CD14-positive monocyte (primary cell): ENCODE results near the gene DYRK1A. TPM values are rescaled to one million over a fixed set of nuclear protein-coding genes. Genes with fewer than 3 reads are reported as not detected.
A peak's percentile ranks its signal among the peaks of the same experiment; 100 is the strongest.

Source experiments
- DNase-seq, 3 donors: peaks; one replicate each; pipeline ENCODE4 v3.0.0-alpha.2; 2011 to 2022
- H2AFZ ChIP-seq: 2 replicates; pipeline ENCODE4 v1.6.0; 2012; ENCODE audit warnings: mild to moderate bottlenecking, low read depth, low read length, inconsistent platforms; ENCODE audit not compliant: insufficient read depth, poor library complexity, severe bottlenecking
- H3K27ac ChIP-seq, 2 donors: 1 replicate in 1 of 2; 2 replicates in 1 of 2; pipeline ENCODE4 v1.5.1; 2012 to 2013; ENCODE audit warnings: low read length in 2 of 2, control low read depth in 1 of 2, inconsistent platforms in 1 of 2, low read depth in 1 of 2, mild to moderate bottlenecking in 1 of 2
- H3K27me3 ChIP-seq, 2 donors: one replicate each; pipeline versions ENCODE4 v1.6.0 to v1.6.1; 2011 to 2013; ENCODE audit warnings: low read length in 2 of 2; ENCODE audit not compliant: control insufficient read depth in 2 of 2, insufficient read depth in 2 of 2
- H3K36me3 ChIP-seq, 2 donors: replicated peaks in 1 of 2; 1 replicate in 1 of 2; 2 replicates in 1 of 2; pipeline versions ENCODE4 v1.5.1 to v1.6.1; 2012 to 2013; ENCODE audit warnings: low read length in 2 of 2, control low read depth in 1 of 2, inconsistent platforms in 1 of 2, mild to moderate bottlenecking in 1 of 2; ENCODE audit not compliant: insufficient read depth in 2 of 2, control insufficient read depth in 1 of 2
- H3K4me1 ChIP-seq, 2 donors: 1 replicate in 1 of 2; 2 replicates in 1 of 2; pipeline versions ENCODE4 v1.5.1 to v1.6.1; 2012 to 2013; ENCODE audit warnings: low read length in 2 of 2, control low read depth in 1 of 2, inconsistent platforms in 1 of 2, mild to moderate bottlenecking in 1 of 2, moderate library complexity in 1 of 2; ENCODE audit not compliant: insufficient read depth in 2 of 2, control insufficient read depth in 1 of 2
- H3K4me2 ChIP-seq: replicated peaks from 2 replicates; pipeline ENCODE3; 2012; ENCODE audit warnings: low read length, moderate library complexity, mild to moderate bottlenecking; ENCODE audit not compliant: poor library complexity, severe bottlenecking; ENCODE audit errors: extremely low read depth
- H3K4me3 ChIP-seq, 3 experiments: fragments of 200-600 bp in 1 of 3; sonication (generic) in 1 of 3; replicated peaks in 1 of 3; 1 replicate in 2 of 3; 2 replicates in 1 of 3; pipeline ENCODE4 v1.5.1; 2011 to 2013; ENCODE audit warnings: low read length in 3 of 3, mild to moderate bottlenecking in 3 of 3, control low read depth in 2 of 3, low read depth in 2 of 3, inconsistent platforms in 1 of 3, moderate library complexity in 1 of 3
- H3K79me2 ChIP-seq: 2 replicates; pipeline ENCODE4 v1.6.0; 2012; ENCODE audit warnings: mild to moderate bottlenecking, control low read depth, inconsistent platforms, low read length, moderate library complexity; ENCODE audit not compliant: insufficient read depth
- H3K9ac ChIP-seq: 2 replicates; pipeline ENCODE4 v1.6.0; 2017; ENCODE audit warnings: low read length, mild to moderate bottlenecking; ENCODE audit not compliant: insufficient read depth, poor library complexity, severe bottlenecking
- H3K9me3 ChIP-seq, 2 donors: replicated peaks in 1 of 2; 1 replicate in 1 of 2; 2 replicates in 1 of 2; pipeline versions ENCODE4 v1.5.1 to v1.6.1; 2012 to 2013; ENCODE audit warnings: low read length in 2 of 2, control low read depth in 1 of 2; ENCODE audit not compliant: control insufficient read depth in 1 of 2, insufficient read depth in 1 of 2
- H4K20me1 ChIP-seq: 2 replicates; pipeline ENCODE4 v1.6.0; 2012; ENCODE audit warnings: mild to moderate bottlenecking, low read length, control low read depth, moderate library complexity; ENCODE audit not compliant: insufficient read depth
- H3K27ac Mint-ChIP-seq, 7 donors: one replicate each; pipeline ENCODE4 v1.8.0; 2020; ENCODE audit warnings: mild to moderate bottlenecking in 7 of 7, mixed read lengths in 7 of 7, moderate library complexity in 6 of 7, inconsistent platforms in 2 of 7
- H3K27me3 Mint-ChIP-seq, 3 donors: one replicate each; pipeline ENCODE4 v1.8.0; 2021 to 2022; ENCODE audit warnings: low read depth in 3 of 3, mild to moderate bottlenecking in 3 of 3, mixed read lengths in 3 of 3, moderate library complexity in 3 of 3, inconsistent platforms in 1 of 3
- H3K36me3 Mint-ChIP-seq, 2 donors: one replicate each; pipeline ENCODE4 v1.8.0; 2020; ENCODE audit warnings: mixed read lengths in 2 of 2, inconsistent platforms in 1 of 2, mild to moderate bottlenecking in 1 of 2
- H3K4me1 Mint-ChIP-seq: one replicate; pipeline ENCODE4 v1.8.0; 2020; ENCODE audit warnings: mild to moderate bottlenecking, mixed read lengths
- H3K4me3 Mint-ChIP-seq, 2 donors: one replicate each; pipeline ENCODE4 v1.8.0; 2020; ENCODE audit warnings: mild to moderate bottlenecking in 2 of 2, mixed read lengths in 2 of 2, moderate library complexity in 1 of 2
- H3K9me3 Mint-ChIP-seq, 7 donors: one replicate each; pipeline ENCODE4 v1.8.0; 2020 to 2022; ENCODE audit warnings: mixed read lengths in 7 of 7, mild to moderate bottlenecking in 6 of 7, moderate library complexity in 6 of 7, inconsistent platforms in 2 of 7
- WGBS: methylation state at CpG from one replicate; pipeline ENCODE4 v1.1.5; 2013; ENCODE audit warnings: missing lambda C conversion rate; ENCODE audit not compliant: insufficient coverage; 5-methylcytosine and 5-hydroxymethylcytosine counted together
- intact Hi-C, 2 donors: fragments of 100-400 bp; cut with micrococcal nuclease; formaldehyde crosslinking; loops; one replicate each; pipeline versions ENCODE4 v1.15.0 to v1.15.1; 2023
- polyA plus RNA-seq, 3 donors: library from polyadenylated mRNA; depleted of rRNA in 1 of 3; unstranded in 2 of 3; stranded (reverse) in 1 of 3; fragments of 300-500 nt in 2 of 3; fragments of >200 nt in 1 of 3; fragmentation: Illumina TruSeq in 2 of 3; gene quantifications; 1 replicate in 2 of 3; 2 replicates in 1 of 3; pipeline ENCODE4 v1.2.3, GENCODE V29; 2012 to 2021
- TF ChIP-seq, protein P1 (sequence below): fragments of 200-600 bp; IDR thresholded peaks from one replicate; pipeline ENCODE4 v1.8.0; 2022; ENCODE audit warnings: antibody characterized with exemption, mild to moderate bottlenecking

DYRK1A gene
- polyA plus RNA-seq, 3 donors: 1.8 to 53.5 (median 2.4) TPM

DNA sequence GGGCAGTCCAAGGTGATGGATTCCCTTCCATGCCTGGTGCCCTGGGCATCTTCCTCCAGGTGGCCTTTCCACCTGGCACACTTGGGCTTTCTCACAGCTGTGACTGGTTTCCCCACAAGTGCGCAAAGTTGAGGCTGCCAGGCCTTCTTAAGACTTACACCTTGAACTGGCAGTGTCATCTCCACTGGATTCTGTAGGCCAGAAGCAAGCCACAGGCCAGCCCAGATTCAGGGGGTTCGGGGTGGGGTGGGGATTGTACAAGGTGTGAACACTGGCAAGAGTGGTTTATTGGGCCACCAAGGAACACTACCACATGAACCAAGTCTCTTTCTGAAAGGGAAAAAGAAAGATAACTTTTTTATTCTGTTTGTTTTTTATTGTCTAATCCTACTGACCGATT lies 27.2 kb downstream of the DYRK1A start:
- peak overlapping the region in 1 of 2 donors; percentile 33 for H3K27ac ChIP-seq

DNA sequence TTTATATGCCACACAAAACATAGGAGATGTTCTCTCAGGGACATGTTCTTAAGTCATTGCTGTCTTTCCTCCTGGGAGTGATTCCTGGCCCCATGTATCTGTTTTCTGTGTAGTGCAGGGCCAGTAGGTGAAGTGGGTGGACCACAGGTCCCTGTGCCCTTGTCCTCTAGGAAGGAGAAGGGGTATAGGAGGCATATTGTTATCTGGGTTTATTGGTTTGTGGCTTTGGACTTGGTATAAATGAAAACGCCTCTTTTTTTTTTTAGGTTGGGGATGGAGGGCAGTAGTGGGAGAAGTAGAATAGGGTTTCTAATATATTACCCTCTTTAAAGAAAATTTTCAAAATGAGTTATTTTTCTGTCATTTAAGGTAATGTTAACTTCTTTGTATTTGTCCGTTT lies 29.4 kb downstream of the DYRK1A start:
- Mint-ChIP-seq H3K4me1 (peaks cover 48% of the 10 kb centered on the region), H3K4me3 (no peak overlapping the region), H3K36me3 (peaks cover 3 to 6% of the 10 kb centered on the region in 2 donors), H3K27me3 (no peaks in the 10 kb centered on the region), H3K27ac (peak overlapping the region in 2 of 7 donors; percentile 15 to 37), H3K9me3 (no peaks in the 10 kb centered on the region)
- Histone ChIP-seq H3K4me2 (no peak overlapping the region), H3K27me3 (no peaks in the 10 kb centered on the region), H3K9me3 (no peaks in the 10 kb centered on the region), H4K20me1 (peaks cover 100% of the 10 kb centered on the region), H2AFZ (no peak overlapping the region), H3K36me3 (no peaks in the 10 kb centered on the region), H3K9ac (no peak overlapping the region), H3K4me1 (peaks cover 0 to 11% of the 10 kb centered on the region in 2 donors), H3K79me2 (peaks cover 100% of the 10 kb centered on the region), H3K27ac (peak overlapping the region in 1 of 2 donors; percentile 10), H3K4me3 (no peak overlapping the region)
- DNase-seq: no peak
- intact Hi-C loops: no loop called here
- TF ChIP-seq, protein P1, sequence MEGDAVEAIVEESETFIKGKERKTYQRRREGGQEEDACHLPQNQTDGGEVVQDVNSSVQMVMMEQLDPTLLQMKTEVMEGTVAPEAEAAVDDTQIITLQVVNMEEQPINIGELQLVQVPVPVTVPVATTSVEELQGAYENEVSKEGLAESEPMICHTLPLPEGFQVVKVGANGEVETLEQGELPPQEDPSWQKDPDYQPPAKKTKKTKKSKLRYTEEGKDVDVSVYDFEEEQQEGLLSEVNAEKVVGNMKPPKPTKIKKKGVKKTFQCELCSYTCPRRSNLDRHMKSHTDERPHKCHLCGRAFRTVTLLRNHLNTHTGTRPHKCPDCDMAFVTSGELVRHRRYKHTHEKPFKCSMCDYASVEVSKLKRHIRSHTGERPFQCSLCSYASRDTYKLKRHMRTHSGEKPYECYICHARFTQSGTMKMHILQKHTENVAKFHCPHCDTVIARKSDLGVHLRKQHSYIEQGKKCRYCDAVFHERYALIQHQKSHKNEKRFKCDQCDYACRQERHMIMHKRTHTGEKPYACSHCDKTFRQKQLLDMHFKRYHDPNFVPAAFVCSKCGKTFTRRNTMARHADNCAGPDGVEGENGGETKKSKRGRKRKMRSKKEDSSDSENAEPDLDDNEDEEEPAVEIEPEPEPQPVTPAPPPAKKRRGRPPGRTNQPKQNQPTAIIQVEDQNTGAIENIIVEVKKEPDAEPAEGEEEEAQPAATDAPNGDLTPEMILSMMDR: no peak
- no CpG with 5 or more reads among the region's 2 CpGs for WGBS

More for the DNA sequence above, 27.2 kb downstream of the DYRK1A start:
- 44% methylated on average over 1 of the region's 3 CpGs for WGBS
- Mint-ChIP-seq H3K36me3 (peaks cover 3 to 6% of the 10 kb centered on the region in 2 donors), H3K9me3 (no peaks in the 10 kb centered on the region), H3K27me3 (peaks cover 0 to 3% (median 0%) of the 10 kb centered on the region in 3 donors), H3K27ac (peak overlapping the region in 1 of 7 donors; percentile 70), H3K4me1 (peaks cover 52% of the 10 kb centered on the region), H3K4me3 (no peak overlapping the region)
- no peak overlapping the region for H2AFZ ChIP-seq
- no peaks in the 10 kb centered on the region for H3K9me3 ChIP-seq
- no peak overlapping the region for H3K9ac ChIP-seq
- H3K4me1 ChIP-seq: peaks cover 0 to 11% of the 10 kb centered on the region in 2 donors
- intact Hi-C loops: no loop called here
- H3K4me2 ChIP-seq: no peak overlapping the region
- H3K36me3 ChIP-seq: no peaks in the 10 kb centered on the region
- H3K79me2 ChIP-seq: peaks cover 100% of the 10 kb centered on the region
- no peaks in the 10 kb centered on the region for H3K27me3 ChIP-seq
- TF ChIP-seq, protein P1: no peak
- H3K4me3 ChIP-seq: no peak overlapping the region
- H4K20me1 ChIP-seq: peaks cover 100% of the 10 kb centered on the region
- no peak for DNase-seq
